ENCODE results near the gene SLAMF7. TPM values are rescaled to one million over a fixed set of nuclear protein-coding genes. Genes with fewer than 3 reads are reported as not detected.

The SLAMF7 gene
- total RNA-seq, 6 experiments from 2014 or later, result 0.74 to 5.2 (median 0.99) TPM

DNA sequence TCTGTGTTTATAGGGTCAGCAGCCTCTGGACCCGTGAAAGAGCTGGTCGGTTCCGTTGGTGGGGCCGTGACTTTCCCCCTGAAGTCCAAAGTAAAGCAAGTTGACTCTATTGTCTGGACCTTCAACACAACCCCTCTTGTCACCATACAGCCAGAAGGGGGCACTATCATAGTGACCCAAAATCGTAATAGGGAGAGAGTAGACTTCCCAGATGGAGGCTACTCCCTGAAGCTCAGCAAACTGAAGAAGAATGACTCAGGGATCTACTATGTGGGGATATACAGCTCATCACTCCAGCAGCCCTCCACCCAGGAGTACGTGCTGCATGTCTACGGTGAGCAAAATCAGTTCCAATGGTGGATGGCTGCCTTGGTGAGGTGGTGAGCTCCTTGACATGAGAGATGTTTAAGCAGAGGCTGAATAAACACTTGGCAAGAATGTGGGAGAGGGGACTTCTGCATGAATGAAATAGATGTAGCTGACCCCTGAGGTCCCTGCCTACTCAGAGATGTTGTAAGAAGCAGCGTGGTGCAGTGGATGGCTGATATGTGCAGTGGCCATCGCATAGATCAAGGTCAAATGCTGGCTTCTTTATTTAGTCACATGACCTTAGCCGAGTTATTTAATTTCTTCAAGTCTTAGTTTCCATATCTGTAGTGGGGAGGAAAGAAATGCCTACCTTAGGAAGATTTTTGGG is 9.3 kb downstream of the SLAMF7 start:
- no peaks in the 10 kb centered on the region for H3K9me3 ChIP-seq
- H3K27ac ChIP-seq, result no peak overlapping the region
- TF ChIP-seq POLR2A (IDR thresholded peaks at IDR 0.05), result no peak
- TF ChIP-seq, protein P1, sequence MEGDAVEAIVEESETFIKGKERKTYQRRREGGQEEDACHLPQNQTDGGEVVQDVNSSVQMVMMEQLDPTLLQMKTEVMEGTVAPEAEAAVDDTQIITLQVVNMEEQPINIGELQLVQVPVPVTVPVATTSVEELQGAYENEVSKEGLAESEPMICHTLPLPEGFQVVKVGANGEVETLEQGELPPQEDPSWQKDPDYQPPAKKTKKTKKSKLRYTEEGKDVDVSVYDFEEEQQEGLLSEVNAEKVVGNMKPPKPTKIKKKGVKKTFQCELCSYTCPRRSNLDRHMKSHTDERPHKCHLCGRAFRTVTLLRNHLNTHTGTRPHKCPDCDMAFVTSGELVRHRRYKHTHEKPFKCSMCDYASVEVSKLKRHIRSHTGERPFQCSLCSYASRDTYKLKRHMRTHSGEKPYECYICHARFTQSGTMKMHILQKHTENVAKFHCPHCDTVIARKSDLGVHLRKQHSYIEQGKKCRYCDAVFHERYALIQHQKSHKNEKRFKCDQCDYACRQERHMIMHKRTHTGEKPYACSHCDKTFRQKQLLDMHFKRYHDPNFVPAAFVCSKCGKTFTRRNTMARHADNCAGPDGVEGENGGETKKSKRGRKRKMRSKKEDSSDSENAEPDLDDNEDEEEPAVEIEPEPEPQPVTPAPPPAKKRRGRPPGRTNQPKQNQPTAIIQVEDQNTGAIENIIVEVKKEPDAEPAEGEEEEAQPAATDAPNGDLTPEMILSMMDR (IDR thresholded peaks at IDR 0.05), result peak in 1 of 4 donors; percentile 39
- no peak for DNase-seq
- H3K4me1 ChIP-seq, result no peaks in the 10 kb centered on the region
- H3K36me3 ChIP-seq, result no peaks in the 10 kb centered on the region
- WGBS (ENCODE audit: insufficient coverage, low coverage, low lambda C conversion rate, missing lambda C conversion rate), result 73% methylated on average over 8 of the region's 10 CpGs
- intact Hi-C loops (cut with DNase I), result no loop called here
- no peaks in the 10 kb centered on the region for H3K27me3 ChIP-seq
- ATAC-seq, result peak in 3 of 4 donors; percentile 30
- no peak overlapping the region for H3K4me3 ChIP-seq

DNA sequence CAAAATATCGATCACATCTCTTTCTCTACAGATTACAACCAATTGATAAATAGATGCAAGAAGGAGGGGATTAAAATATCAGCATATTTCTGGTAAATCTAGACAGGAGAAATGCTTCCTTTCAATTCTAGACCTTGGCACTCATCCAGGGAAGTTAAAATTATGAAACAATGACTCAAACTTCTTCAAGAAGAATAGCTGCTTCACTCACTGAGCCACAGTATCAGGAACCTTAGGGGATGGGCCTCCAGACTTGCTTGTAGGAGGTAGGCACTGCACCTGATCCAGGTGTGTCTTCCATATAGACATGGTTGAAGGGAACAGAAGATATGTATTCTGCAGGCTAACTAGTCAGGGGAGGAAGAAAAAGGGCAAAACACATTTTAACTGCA is 9.8 kb downstream of the SLAMF7 start:
- Histone ChIP-seq H3K36me3 (no peaks in the 10 kb centered on the region), H3K9me3 (no peaks in the 10 kb centered on the region), H3K27ac (no peak overlapping the region), H3K4me3 (no peak overlapping the region), H3K27me3 (no peaks in the 10 kb centered on the region), H3K4me1 (no peaks in the 10 kb centered on the region)
- TF ChIP-seq, protein P1 (IDR thresholded peaks at IDR 0.05), result no peak
- ATAC-seq (peak in 1 of 4 donors; percentile 26), DNase-seq (no peak)
- intact Hi-C loops (cut with DNase I), result no loop called here
- WGBS (ENCODE audit: insufficient coverage, low coverage, low lambda C conversion rate, missing lambda C conversion rate), result 79% methylated on average over 1 of the region's 1 CpG

GRCh38 chr1:160750608-160751007 is 11.6 kb downstream of the SLAMF7 start:
- WGBS (ENCODE audit: insufficient coverage, low coverage, low lambda C conversion rate, missing lambda C conversion rate), result 50% methylated on average over 1 of the region's 2 CpGs
- no peak for ATAC-seq
- Histone ChIP-seq H3K9me3 (no peaks in the 10 kb centered on the region), H3K27ac (no peak overlapping the region), H3K4me3 (no peak overlapping the region), H3K27me3 (no peaks in the 10 kb centered on the region), H3K36me3 (no peaks in the 10 kb centered on the region), H3K4me1 (no peaks in the 10 kb centered on the region)
- TF ChIP-seq, protein P1 (IDR thresholded peaks at IDR 0.05), result no peak
- no peak for DNase-seq
- intact Hi-C loops (cut with DNase I), result no loop called here

DNA sequence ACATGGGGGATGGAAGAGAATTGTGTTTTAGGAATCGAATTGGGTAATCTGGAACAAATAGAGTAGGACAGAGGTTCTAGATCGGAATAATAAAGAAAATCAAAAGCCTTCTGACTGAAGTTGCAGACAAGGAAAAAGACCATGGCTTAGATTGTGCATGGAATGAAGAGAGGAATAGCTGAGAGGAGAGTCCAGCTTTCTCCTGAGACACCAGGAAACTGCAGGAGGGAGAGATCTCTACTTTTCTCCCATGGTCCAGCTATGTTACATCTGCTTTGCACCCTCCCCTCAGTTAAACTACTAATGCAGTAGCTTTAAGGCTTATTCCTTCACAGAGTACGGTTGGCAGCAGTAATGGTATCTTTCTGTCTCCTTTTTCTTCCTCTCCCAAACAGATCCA is 13.4 kb downstream of the SLAMF7 start:
- no peak for TF ChIP-seq POLR2A (IDR thresholded peaks at IDR 0.05)
- TF ChIP-seq, protein P1 (IDR thresholded peaks at IDR 0.05), result no peak
- Histone ChIP-seq H3K4me3 (no peak overlapping the region), H3K27ac (no peak overlapping the region), H3K9me3 (no peaks in the 10 kb centered on the region), H3K36me3 (no peaks in the 10 kb centered on the region), H3K27me3 (no peaks in the 10 kb centered on the region), H3K4me1 (no peaks in the 10 kb centered on the region)
- DNase-seq (no peak), ATAC-seq (no peak)
- WGBS (ENCODE audit: insufficient coverage, low coverage, low lambda C conversion rate, missing lambda C conversion rate), result 50% methylated on average over 3 of the region's 3 CpGs
- intact Hi-C loops (cut with DNase I), result no loop called here

Measured in right lobe of liver (tissue), 6 donors.